Gastroesophageal sphincter (tissue), 3 donors: ENCODE results near the gene APEX1.

Experiments used
- EP300 ChIP-seq: sonication (generic); formaldehyde crosslinking; IDR thresholded peaks from one replicate; pipeline ENCODE4 v1.6.1; 2017; ENCODE audit warnings: antibody characterized with exemption, mild to moderate bottlenecking
- POLR2A ChIP-seq, 2 donors: fragments of 450-650 bp; IDR thresholded peaks; one replicate each; pipeline ENCODE4 v1.6.1; 2017; ENCODE audit warnings: antibody characterized with exemption in 2 of 2, mild to moderate bottlenecking in 2 of 2, moderate library complexity in 1 of 2
- POLR2AphosphoS5 ChIP-seq: sonication (generic); formaldehyde crosslinking; IDR thresholded peaks from one replicate; pipeline ENCODE4 v1.6.1; 2017; ENCODE audit warnings: antibody characterized with exemption
- TF ChIP-seq, protein P1 (sequence below), 4 experiments: fragments of 200-600 bp in 2 of 4; fragments of 450-650 bp in 2 of 4; sonication (generic) in 1 of 4; IDR thresholded peaks; one replicate each; pipeline ENCODE4 v1.5.1; 2017 to 2019; ENCODE audit warnings: antibody characterized with exemption in 4 of 4, mild to moderate bottlenecking in 2 of 4, moderate library complexity in 2 of 4

DNA sequence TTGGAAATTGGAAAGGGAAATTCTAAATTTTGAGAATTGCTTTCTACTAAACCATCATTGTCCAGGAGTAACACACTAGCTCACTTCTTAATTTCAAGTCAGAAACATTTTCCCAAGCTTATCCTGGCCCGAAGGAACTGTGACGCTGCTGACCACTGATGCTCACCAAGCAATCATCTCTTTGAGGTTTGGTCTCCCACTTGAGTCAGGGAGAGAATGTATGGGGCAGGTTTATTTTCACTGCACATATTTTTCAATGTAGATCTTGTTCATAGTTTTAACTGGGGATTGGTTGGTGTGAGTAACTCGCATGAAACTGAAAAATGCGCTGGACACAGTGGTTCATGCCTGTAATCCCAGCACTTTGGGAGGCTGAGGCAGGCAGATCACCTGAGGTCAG lies 37.5 kb downstream of the APEX1 start:
- TF ChIP-seq EP300: no peak
- no peak for TF ChIP-seq POLR2A (IDR thresholded peaks at IDR 0.05)
- TF ChIP-seq, protein P1, sequence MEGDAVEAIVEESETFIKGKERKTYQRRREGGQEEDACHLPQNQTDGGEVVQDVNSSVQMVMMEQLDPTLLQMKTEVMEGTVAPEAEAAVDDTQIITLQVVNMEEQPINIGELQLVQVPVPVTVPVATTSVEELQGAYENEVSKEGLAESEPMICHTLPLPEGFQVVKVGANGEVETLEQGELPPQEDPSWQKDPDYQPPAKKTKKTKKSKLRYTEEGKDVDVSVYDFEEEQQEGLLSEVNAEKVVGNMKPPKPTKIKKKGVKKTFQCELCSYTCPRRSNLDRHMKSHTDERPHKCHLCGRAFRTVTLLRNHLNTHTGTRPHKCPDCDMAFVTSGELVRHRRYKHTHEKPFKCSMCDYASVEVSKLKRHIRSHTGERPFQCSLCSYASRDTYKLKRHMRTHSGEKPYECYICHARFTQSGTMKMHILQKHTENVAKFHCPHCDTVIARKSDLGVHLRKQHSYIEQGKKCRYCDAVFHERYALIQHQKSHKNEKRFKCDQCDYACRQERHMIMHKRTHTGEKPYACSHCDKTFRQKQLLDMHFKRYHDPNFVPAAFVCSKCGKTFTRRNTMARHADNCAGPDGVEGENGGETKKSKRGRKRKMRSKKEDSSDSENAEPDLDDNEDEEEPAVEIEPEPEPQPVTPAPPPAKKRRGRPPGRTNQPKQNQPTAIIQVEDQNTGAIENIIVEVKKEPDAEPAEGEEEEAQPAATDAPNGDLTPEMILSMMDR (IDR thresholded peaks at IDR 0.05): no peak
- TF ChIP-seq POLR2AphosphoS5: no peak
